Measurements from ENCODE around the gene DNMBP. TPM values are rescaled to one million over a fixed set of nuclear protein-coding genes. Genes with fewer than 3 reads are reported as not detected.
A peak's percentile ranks its signal among the peaks of the same experiment; 100 is the strongest.
"Not testable (repeated sequence)": the region's sequence is repeated elsewhere in the genome, so short reads cannot be mapped to it uniquely, and the experiment has no call there.

Gene DNMBP
- total and polyA plus RNA-seq, 8 donors, result 8.5 to 44.6 (median 34.7) TPM

GRCh38 chr10:99966306-99966705 is 43.4 kb downstream of the DNMBP start:
- Histone ChIP-seq H3K27me3 (no peaks in the 10 kb centered on the region), H3K27ac (no peak overlapping the region), H3K36me3 (peaks cover 4 to 42% (median 37%) of the 10 kb centered on the region in 4 donors), H3K4me1 (peaks cover 0 to 20% (median 5%) of the 10 kb centered on the region in 4 donors), H3K4me3 (no peak overlapping the region), H3K9me3 (no peaks in the 10 kb centered on the region)
- intact Hi-C loops (cut with DNase I; ENCODE audit: low total_unique reads), result no loop called here
- no peak for DNase-seq
- 64 to 77% (median 72%) methylated on average over 3 of the region's 3 CpGs for WGBS, 5 donors
- TF ChIP-seq POLR2A (IDR thresholded peaks at IDR 0.05), result no peak
- no peak for TF ChIP-seq CTCF (IDR thresholded peaks at IDR 0.05)
- no peak for TF ChIP-seq EP300 (IDR thresholded peaks at IDR 0.05)
- TF ChIP-seq POLR2AphosphoS5 (IDR thresholded peaks at IDR 0.05), result no peak

- peaks cover 0 to 20% (median 5%) of the 10 kb centered on the region in 4 donors for H3K4me1 ChIP-seq
- no peak for DNase-seq
- intact Hi-C loops (cut with DNase I; ENCODE audit: low total_unique reads), result no loop called here
- 86 to 95% (median 92%) methylated on average over 4 of the region's 4 CpGs for WGBS, 5 donors
- H3K27me3 ChIP-seq, result no peaks in the 10 kb centered on the region
- H3K9me3 ChIP-seq, result no peaks in the 10 kb centered on the region
- H3K36me3 ChIP-seq, result peaks cover 3 to 38% (median 32%) of the 10 kb centered on the region in 4 donors
- TF ChIP-seq CTCF (IDR thresholded peaks at IDR 0.05), result no peak
- no peak for TF ChIP-seq POLR2A (IDR thresholded peaks at IDR 0.05)
- TF ChIP-seq EP300 (IDR thresholded peaks at IDR 0.05), result no peak
- TF ChIP-seq POLR2AphosphoS5 (IDR thresholded peaks at IDR 0.05), result no peak
- no peak overlapping the region for H3K4me3 ChIP-seq
- no peak overlapping the region for H3K27ac ChIP-seq
Observed at GRCh38 chr10:99965700-99966099, 44.0 kb downstream of the DNMBP start.

- Histone ChIP-seq H3K36me3 (peaks cover 0 to 29% (median 23%) of the 10 kb centered on the region in 4 donors), H3K27me3 (no peaks in the 10 kb centered on the region), H3K27ac (peak overlapping the region in 1 of 5 donors; percentile 38), H3K4me3 (no peak overlapping the region), H3K4me1 (peaks cover 0 to 20% (median 5%) of the 10 kb centered on the region in 4 donors), H3K9me3 (no peaks in the 10 kb centered on the region)
- no peak for DNase-seq
- intact Hi-C loops (cut with DNase I; ENCODE audit: low total_unique reads), result no loop called here
- 96 to 99% (median 98%) methylated on average over 7 of the region's 7 CpGs for WGBS, 5 donors
- TF ChIP-seq EP300 (IDR thresholded peaks at IDR 0.05) (no peak), POLR2AphosphoS5 (IDR thresholded peaks at IDR 0.05) (no peak), CTCF (IDR thresholded peaks at IDR 0.05) (no peak), POLR2A (IDR thresholded peaks at IDR 0.05) (no peak)
Observed at GRCh38 chr10:99964791-99965190, 45.0 kb downstream of the DNMBP start.

- 46 to 72% (median 56%) methylated on average over 3 to 4 of the region's 7 CpGs for WGBS, 5 donors
- H3K4me3 ChIP-seq; H3K27me3 ChIP-seq; intact Hi-C loops (cut with DNase I; ENCODE audit: low total_unique reads); DNase-seq; H3K9me3 ChIP-seq: not testable (repeated sequence)
- H3K4me1 ChIP-seq, result peaks cover 0 to 20% (median 5%) of the 10 kb centered on the region in 4 donors
- H3K36me3 ChIP-seq, result peaks cover 0 to 17% (median 11%) of the 10 kb centered on the region in 4 donors
- peak overlapping the region in 2 of 5 donors; percentile 35 to 38 for H3K27ac ChIP-seq
Observed at GRCh38 chr10:99963467-99964165, 46.1 kb downstream of the DNMBP start.

- H3K4me3 ChIP-seq, result no peak overlapping the region
- peaks cover 13 to 33% (median 30%) of the 10 kb centered on the region in 4 donors for H3K36me3 ChIP-seq
- no peak for TF ChIP-seq POLR2AphosphoS5 (IDR thresholded peaks at IDR 0.05)
- TF ChIP-seq EP300 (IDR thresholded peaks at IDR 0.05), result no peak
- no peak for TF ChIP-seq POLR2A (IDR thresholded peaks at IDR 0.05)
- TF ChIP-seq CTCF (IDR thresholded peaks at IDR 0.05), result no peak
- H3K27me3 ChIP-seq, result no peaks in the 10 kb centered on the region
- 87 to 93% (median 92%) methylated on average over 6 of the region's 6 CpGs for WGBS, 5 donors
- H3K4me1 ChIP-seq, result peaks cover 0 to 11% (median 6%) of the 10 kb centered on the region in 4 donors
- DNase-seq, result no peak
- H3K9me3 ChIP-seq, result no peaks in the 10 kb centered on the region
- H3K27ac ChIP-seq, result no peak overlapping the region
- intact Hi-C loops (cut with DNase I; ENCODE audit: low total_unique reads), result no loop called here
Observed at GRCh38 chr10:99958806-99959205, 50.9 kb downstream of the DNMBP start.

Data from stomach (tissue), 9 donors.